NCI-H774 (cell line): ENCODE data around the gene HRCT1.

Experiments used
- DNase-seq: peaks from one replicate; lab custom pipeline; 2025; lab: John Stamatoyannopoulos, UW

HRCT1 gene

DNA sequence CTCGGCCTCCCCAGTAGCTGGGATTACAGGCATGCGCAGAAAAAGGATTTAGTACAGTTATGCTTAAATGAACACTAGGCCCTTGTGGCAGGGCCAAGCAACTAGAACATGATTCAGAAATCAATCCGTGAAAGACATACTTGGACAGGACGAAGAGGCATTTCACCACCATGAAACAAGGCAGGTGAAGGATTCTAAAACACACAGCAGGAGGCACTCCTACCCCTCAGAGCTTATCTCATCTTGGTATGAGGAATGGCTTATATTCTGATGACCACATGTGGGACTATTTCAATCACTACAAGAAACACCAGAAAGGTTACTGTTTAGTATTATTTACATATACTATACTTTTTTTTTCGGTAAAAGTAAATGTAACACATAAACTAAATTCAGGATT lies 36.3 kb downstream of the HRCT1 start:
- no peak for DNase-seq

DNA sequence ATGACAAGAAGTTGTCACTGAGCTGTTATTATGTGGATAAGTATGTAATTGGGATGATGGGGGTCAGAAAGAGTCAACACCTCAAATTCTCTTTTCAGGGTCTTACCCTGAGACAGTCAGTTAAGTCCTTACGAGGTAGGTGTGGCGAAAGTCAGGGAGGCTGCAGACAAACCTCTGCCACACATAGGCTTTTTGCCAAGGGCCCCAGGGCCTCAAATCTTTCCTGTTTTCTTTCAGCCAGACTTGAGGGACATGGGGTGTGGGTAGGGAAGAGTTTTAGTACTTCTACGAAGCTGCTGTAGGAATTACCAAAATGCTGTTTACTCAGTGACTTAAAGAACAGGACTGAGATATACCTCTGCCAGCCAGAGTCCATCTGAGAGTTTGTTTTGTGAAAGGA lies 38.2 kb downstream of the HRCT1 start:
- DNase-seq = no peak

DNA sequence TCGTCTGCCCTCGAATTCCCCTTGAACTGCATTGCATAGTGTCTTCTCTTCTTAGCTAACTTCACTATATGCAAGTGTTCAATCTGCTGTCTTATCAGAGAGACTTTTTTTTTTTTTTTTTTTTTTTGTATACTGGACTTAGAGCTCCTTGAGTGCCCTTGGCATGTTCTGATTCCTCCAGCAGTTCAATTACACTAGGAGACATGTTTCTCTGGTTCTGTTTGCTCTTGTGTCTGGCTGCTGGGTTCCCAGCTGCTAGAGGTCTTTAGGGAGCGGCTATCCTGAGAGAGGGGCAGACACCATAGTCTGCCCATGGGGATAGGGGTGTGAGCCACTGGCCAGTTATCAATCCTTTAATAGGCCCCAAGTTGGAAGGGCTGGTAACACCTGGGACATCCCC lies 38.8 kb downstream of the HRCT1 start:
- no peak for DNase-seq

DNA sequence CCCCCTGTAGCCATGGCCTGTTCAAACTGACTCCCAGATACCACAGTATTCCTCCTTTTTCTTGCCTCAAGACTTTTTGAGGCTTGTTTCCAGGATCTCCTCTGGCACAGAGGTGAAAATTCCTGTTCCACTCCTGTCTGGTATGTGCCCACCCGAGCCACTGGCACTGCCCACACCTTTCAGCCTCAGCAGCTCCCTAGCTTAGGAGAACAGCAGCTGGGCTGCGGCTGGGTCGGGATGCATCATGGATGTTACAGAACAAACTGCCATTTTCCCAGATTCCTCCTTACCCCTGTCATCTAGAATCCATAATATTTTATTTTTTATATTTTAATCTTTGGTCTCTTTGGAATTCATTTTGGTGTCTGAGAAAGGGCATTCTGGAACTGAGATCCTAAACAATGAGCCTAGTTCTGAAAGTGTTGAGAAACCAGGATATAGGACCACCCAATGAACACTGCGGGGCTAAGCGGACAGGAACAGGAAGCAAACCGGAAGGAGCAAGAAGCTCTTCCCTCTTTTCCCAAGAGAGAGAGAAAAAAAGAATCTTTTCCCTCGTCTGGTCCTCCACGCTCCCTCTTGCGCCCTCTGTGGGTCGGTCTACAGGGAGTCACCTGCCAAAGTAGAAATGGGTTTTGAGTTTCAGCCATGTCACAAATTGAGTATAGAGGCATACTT lies 39.5 kb downstream of the HRCT1 start:
- DNase-seq = peak; percentile 61

GRCh38 chr9:35948451-35948850 lies 42.4 kb downstream of the HRCT1 start:
- DNase-seq = no peak

DNA sequence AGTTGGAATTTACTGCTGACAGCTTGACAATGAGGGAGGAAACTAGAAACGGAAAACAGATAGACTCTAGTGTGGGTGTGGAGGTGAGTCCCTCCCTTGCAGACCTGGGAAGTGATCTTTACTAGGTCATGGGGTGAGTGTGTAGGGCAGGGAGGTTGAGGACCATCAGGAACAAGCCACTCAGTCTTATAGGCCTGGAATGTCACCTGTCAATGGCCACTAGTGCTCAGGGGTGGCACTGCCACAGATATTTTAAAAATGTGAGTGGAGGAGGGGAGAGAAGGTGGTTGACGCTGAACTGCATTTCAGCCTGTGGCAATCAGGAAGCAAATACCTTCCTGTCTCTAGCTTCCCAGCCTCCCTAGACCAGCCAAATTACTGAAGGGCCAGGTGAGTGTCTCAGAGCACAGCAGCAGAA lies 42.9 kb downstream of the HRCT1 start:
- no peak for DNase-seq

- no peak for DNase-seq
These were observed 45.7 kb downstream of the HRCT1 start for GRCh38 chr9:35951736-35952135.

DNA sequence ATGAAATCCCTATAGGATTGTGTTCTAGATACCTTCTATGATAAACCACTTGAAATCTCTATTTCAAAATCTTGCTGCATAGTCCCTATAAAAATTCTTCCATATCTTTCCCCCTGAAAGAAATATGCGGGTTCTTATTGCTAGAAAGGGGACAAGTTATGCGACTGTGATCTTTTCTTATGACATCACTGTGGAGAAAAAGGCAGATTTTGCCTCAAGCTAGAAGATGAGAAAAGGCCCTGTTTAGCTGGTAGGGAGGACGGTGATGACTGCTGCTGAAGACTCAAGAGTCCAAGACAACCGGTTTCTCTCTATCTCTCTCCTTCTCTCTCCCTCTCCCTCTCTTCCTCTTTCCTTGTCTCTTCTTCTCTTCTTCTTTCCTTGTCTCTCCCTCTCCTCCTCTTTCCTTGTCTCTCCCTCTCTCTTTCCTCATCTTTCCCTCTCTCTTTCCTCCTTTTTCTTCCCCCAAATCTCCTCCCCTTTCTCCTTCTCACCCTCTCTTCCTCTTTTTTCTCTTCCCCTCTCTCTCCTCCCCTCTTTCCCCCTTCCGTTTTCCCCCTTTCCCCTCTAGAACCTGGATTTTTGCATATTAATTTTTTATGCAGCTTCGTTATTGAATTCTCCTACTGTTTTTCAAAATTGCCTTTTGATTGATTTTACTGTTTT lies 46.7 kb downstream of the HRCT1 start:
- no peak for DNase-seq

DNA sequence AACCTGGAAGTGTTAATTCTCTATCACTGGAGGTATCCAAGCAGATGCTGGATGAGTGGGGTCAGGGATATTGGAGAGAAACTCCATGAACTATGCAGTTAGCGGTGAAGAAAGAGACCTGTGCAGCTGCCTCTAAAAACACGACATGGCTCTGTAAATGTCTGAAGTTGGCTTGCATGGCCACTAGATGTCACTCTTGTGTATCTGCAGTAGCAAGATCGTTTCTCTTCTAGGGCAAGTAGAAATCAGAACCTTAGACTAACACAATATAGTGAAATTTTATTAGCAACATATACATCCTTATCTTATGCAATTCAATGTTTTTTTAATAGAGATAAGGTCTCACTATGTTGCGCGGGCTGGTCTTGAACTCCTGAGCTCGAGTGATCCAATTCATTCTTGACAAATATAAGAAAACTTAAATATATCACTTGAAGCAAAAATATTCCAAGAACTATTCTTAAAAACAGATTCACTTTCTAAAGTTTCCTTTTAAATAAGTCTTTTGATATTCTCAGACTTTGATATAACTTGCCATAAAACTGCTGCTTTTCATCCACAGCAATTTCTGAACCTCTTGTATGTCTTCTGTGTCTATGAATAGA lies 49.0 kb downstream of the HRCT1 start:
- DNase-seq = peak; percentile 39

DNA sequence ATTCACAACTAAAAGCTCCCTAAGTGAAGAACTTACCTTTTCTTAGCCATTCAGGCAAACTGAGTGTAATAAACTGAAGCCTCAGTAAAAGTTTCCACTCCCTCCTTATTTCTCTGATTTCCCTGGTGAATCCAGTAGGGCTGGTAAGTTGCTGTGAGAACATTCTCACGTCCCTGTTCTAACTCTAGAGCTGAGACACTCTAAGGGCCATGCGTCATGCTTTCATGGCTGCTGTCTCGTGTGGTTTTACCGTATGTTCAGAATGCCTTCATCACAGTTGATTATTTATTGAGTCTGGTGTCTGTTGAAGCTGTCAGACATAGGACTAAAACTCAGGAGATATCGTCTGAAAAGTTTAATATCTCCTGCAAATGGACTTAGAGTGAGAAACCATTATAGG lies 50.6 kb downstream of the HRCT1 start:
- no peak for DNase-seq
